B cell (primary cell): Measurements from ENCODE around the gene SEMA4D. TPM values are rescaled to one million over a fixed set of nuclear protein-coding genes. Genes with fewer than 3 reads are reported as not detected.

ENCODE experiments used
- ATAC-seq: fragments of 200-7000 bp; cut with Tn5 transposase; one replicate; pipeline ENCODE4 v1.10.0; 2021; ENCODE audit warnings: low read depth, mild to moderate bottlenecking, moderate number of reproducible peaks, moderate library complexity
- CTCF ChIA-PET: fragments of 350-600 bp; sonication (Branson Sonifier 250); formaldehyde crosslinking; loops from one replicate; lab custom pipeline; 2021; ENCODE audit warnings: antibody characterized with exemption, inconsistent platforms; lab: Charles Lee
- POLR2A ChIA-PET: fragments of 350-600 bp; sonication (Branson Sonifier 250); formaldehyde crosslinking; loops from one replicate; lab custom pipeline; 2021; ENCODE audit warnings: antibody characterized with exemption; lab: Charles Lee
- DNase-seq: peaks from one replicate; pipeline ENCODE4 v3.0.0; 2013
- H2AFZ ChIP-seq: 2 replicates; pipeline ENCODE4 v1.6.1; 2012; ENCODE audit warnings: mild to moderate bottlenecking, low read depth, low read length; ENCODE audit not compliant: insufficient read depth, poor library complexity, severe bottlenecking
- H3K27ac ChIP-seq, 2 donors: 1 replicate in 1 of 2; 2 replicates in 1 of 2; pipeline ENCODE4 v1.5.1; 2012 to 2013; ENCODE audit warnings: low read length in 2 of 2, mild to moderate bottlenecking in 2 of 2, moderate library complexity in 1 of 2
- H3K27me3 ChIP-seq, 4 experiments: fragments of 200-600 bp in 1 of 4; sonication (generic) in 1 of 4; replicated peaks in 1 of 4; 1 replicate in 2 of 4; 2 replicates in 2 of 4; pipeline versions ENCODE4 v1.6.1 to v1.7.0; 2013 to 2016; ENCODE audit warnings: low read length in 3 of 4, mild to moderate bottlenecking in 2 of 4, mixed read lengths in 1 of 4, moderate library complexity in 1 of 4; ENCODE audit not compliant: insufficient read depth in 4 of 4, control insufficient read depth in 3 of 4; ENCODE audit errors: control extremely low read depth in 1 of 4
- H3K36me3 ChIP-seq, 2 experiments: replicated peaks in 1 of 2; 1 replicate in 1 of 2; 2 replicates in 1 of 2; pipeline versions ENCODE4 v1.6.1 to v1.7.1; 2013; ENCODE audit warnings: low read length in 1 of 2; ENCODE audit not compliant: insufficient read depth in 2 of 2, control insufficient read depth in 1 of 2; ENCODE audit errors: control extremely low read depth in 1 of 2, extremely low read depth in 1 of 2
- H3K4me1 ChIP-seq, 2 donors: fragments of 200-600 bp in 1 of 2; sonication (generic) in 1 of 2; 1 replicate in 1 of 2; 2 replicates in 1 of 2; pipeline versions ENCODE4 v1.5.1 to v1.6.1; 2013 to 2017; ENCODE audit warnings: low read length in 2 of 2; ENCODE audit not compliant: control insufficient read depth in 2 of 2, insufficient read depth in 2 of 2
- H3K4me2 ChIP-seq: replicated peaks from 2 replicates; pipeline ENCODE3; 2012; ENCODE audit warnings: mild to moderate bottlenecking, low read depth, low read length; ENCODE audit not compliant: poor library complexity, severe bottlenecking
- H3K4me3 ChIP-seq, 5 experiments: fragments of 200-600 bp in 1 of 5; sonication (generic) in 1 of 5; 1 replicate in 3 of 5; 2 replicates in 2 of 5; pipeline versions ENCODE4 v1.5.1 to v1.7.0; 2011 to 2016; ENCODE audit warnings: low read length in 4 of 5, mild to moderate bottlenecking in 4 of 5, low read depth in 2 of 5, control low read depth in 1 of 5, moderate library complexity in 1 of 5; ENCODE audit not compliant: insufficient read depth in 1 of 5; ENCODE audit errors: control extremely low read depth in 1 of 5, extremely low read depth in 1 of 5
- H3K79me2 ChIP-seq: fragments of 200-600 bp; sonication (generic); one replicate; pipeline ENCODE4 v1.6.0; 2016; ENCODE audit warnings: low read length; ENCODE audit not compliant: control insufficient read depth, insufficient read depth
- H3K9ac ChIP-seq: fragments of 200-600 bp; sonication (generic); 2 replicates; pipeline ENCODE4 v1.6.1; 2017; ENCODE audit warnings: mild to moderate bottlenecking, low read length, moderate library complexity
- H3K9me3 ChIP-seq, 3 donors: one replicate each; pipeline versions ENCODE4 v1.6.1 to v1.7.1; 2013; ENCODE audit warnings: low read length in 2 of 3; ENCODE audit not compliant: control insufficient read depth in 2 of 3, insufficient read depth in 1 of 3; ENCODE audit errors: control extremely low read depth in 1 of 3
- H4K20me1 ChIP-seq: 2 replicates; pipeline ENCODE4 v1.6.0; 2012; ENCODE audit warnings: mild to moderate bottlenecking, low read length; ENCODE audit not compliant: insufficient read depth, control insufficient read depth, poor library complexity, severe bottlenecking
- H3K27ac Mint-ChIP-seq: one replicate; pipeline ENCODE4 v1.8.0; 2021; ENCODE audit warnings: mixed read lengths
- H3K27me3 Mint-ChIP-seq: one replicate; pipeline ENCODE4 v1.8.0; 2021; ENCODE audit warnings: mixed read lengths
- H3K4me1 Mint-ChIP-seq: one replicate; pipeline ENCODE4 v1.8.0; 2021; ENCODE audit warnings: mixed read lengths
- H3K4me3 Mint-ChIP-seq: one replicate; pipeline ENCODE4 v1.8.0; 2021; ENCODE audit warnings: mixed read lengths
- H3K9me3 Mint-ChIP-seq: one replicate; pipeline ENCODE4 v1.8.0; 2022; ENCODE audit warnings: mixed read lengths; ENCODE audit not compliant: insufficient read depth
- EZH2 ChIP-seq: IDR thresholded peaks from 2 replicates; pipeline ENCODE4 v1.6.1; 2012; ENCODE audit warnings: borderline replicate concordance, low read depth, mild to moderate bottlenecking, moderate library complexity, low read length; ENCODE audit not compliant: insufficient read depth, poor library complexity, severe bottlenecking
- WGBS: methylation state at CpG from one replicate; pipeline ENCODE4 v1.1.5; 2013; ENCODE audit warnings: missing lambda C conversion rate; ENCODE audit not compliant: insufficient coverage; 5-methylcytosine and 5-hydroxymethylcytosine counted together
- intact Hi-C: fragments of 100-400 bp; cut with micrococcal nuclease; formaldehyde crosslinking; loops from one replicate; pipeline ENCODE4 v1.10.0; 2022
- polyA plus RNA-seq: library from polyadenylated mRNA; depleted of rRNA; stranded (reverse); fragments of >200 nt; gene quantifications from 2 replicates; pipeline ENCODE4 v1.2.3, GENCODE V29; 2012
- total RNA-seq, 2 donors: library from RNA; stranded (reverse); fragments of 120-200 nt in 1 of 2; gene quantifications; 1 replicate in 1 of 2; 2 replicates in 1 of 2; pipeline versions ENCODE4 v1.2.3 to v1.2.4, GENCODE V29; 2013 to 2022
- TF ChIP-seq, protein P1 (sequence below): fragments of 200-600 bp; IDR thresholded peaks from one replicate; pipeline ENCODE4 v1.8.0; 2022; ENCODE audit warnings: antibody characterized with exemption, mild to moderate bottlenecking

The SEMA4D gene
- total and polyA plus RNA-seq, 2 donors (not counting 1 experiment from before 2014, with no cell fraction given) = 53.6 to 231 TPM

DNA sequence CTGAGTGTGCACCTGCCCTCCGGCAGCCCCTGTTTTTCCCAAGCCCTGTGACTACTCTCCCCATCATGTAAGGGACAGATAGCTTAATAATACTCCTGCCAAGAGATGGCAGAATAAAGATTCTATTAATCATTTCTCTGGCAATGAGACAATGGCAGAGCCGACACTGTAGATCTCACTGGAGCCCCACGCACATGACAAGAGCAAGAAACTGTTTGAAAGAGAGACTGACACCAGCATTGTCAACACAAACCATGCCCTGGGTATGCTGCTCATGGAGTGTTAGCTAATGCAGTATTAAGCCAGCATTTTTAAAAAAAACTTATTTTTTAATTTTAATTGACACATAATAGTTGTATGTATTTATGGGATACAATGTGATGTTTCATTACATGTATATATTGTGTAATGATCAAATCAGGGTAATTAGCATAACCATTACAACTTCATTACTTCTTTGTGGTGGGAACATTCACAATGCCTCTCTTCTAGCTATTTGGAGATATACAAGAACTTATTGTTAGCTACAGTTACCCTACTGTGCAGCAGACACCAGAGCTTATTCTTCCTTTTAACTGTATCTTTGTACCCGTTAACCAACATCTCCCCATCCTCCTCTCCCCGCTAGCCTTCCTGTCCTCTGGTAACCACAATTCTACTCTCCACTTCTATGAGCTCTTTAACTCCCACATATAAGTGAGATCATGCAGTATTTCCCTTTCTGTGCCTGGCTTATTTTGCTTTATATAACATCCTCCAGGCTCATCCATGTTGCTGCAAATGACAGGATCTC is 31.5 kb upstream of the SEMA4D start:
- intact Hi-C loops = no loop called here
- peaks cover 18% of the 10 kb centered on the region for H3K4me1 Mint-ChIP-seq
- H3K4me3 Mint-ChIP-seq = no peak overlapping the region
- no peak for DNase-seq
- no peak for ATAC-seq
- H3K27ac Mint-ChIP-seq = no peak overlapping the region
- H3K36me3 ChIP-seq = no peaks in the 10 kb centered on the region
- WGBS = 64% methylated on average over 5 of the region's 5 CpGs
- ChIA-PET POLR2A (no interaction called here), CTCF (interaction anchor here (1.1 to 9.3 kb wide), 3 partner anchors 13 to 31 kb away, joined by 3 to 63 read pairs (median 9); no protein-coding TSS in a partner anchor)
- H3K27me3 Mint-ChIP-seq = no peaks in the 10 kb centered on the region
- no peaks in the 10 kb centered on the region for H3K9me3 Mint-ChIP-seq
- peaks cover 4 to 25% of the 10 kb centered on the region in 2 donors for H3K4me1 ChIP-seq
- TF ChIP-seq, protein P1, sequence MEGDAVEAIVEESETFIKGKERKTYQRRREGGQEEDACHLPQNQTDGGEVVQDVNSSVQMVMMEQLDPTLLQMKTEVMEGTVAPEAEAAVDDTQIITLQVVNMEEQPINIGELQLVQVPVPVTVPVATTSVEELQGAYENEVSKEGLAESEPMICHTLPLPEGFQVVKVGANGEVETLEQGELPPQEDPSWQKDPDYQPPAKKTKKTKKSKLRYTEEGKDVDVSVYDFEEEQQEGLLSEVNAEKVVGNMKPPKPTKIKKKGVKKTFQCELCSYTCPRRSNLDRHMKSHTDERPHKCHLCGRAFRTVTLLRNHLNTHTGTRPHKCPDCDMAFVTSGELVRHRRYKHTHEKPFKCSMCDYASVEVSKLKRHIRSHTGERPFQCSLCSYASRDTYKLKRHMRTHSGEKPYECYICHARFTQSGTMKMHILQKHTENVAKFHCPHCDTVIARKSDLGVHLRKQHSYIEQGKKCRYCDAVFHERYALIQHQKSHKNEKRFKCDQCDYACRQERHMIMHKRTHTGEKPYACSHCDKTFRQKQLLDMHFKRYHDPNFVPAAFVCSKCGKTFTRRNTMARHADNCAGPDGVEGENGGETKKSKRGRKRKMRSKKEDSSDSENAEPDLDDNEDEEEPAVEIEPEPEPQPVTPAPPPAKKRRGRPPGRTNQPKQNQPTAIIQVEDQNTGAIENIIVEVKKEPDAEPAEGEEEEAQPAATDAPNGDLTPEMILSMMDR = no peak
- TF ChIP-seq EZH2 = no peak
- H3K27me3 ChIP-seq = no peaks in the 10 kb centered on the region
- H3K4me3 ChIP-seq = no peak overlapping the region
- H3K9me3 ChIP-seq = peaks cover 0 to 22% (median 7%) of the 10 kb centered on the region in 3 donors
- no peak overlapping the region for H3K27ac ChIP-seq
- H4K20me1 ChIP-seq = no peaks in the 10 kb centered on the region
- H3K9ac ChIP-seq = no peak overlapping the region
- H3K79me2 ChIP-seq = peaks cover 5% of the 10 kb centered on the region
- H2AFZ ChIP-seq = no peak overlapping the region
- no peak overlapping the region for H3K4me2 ChIP-seq

DNA sequence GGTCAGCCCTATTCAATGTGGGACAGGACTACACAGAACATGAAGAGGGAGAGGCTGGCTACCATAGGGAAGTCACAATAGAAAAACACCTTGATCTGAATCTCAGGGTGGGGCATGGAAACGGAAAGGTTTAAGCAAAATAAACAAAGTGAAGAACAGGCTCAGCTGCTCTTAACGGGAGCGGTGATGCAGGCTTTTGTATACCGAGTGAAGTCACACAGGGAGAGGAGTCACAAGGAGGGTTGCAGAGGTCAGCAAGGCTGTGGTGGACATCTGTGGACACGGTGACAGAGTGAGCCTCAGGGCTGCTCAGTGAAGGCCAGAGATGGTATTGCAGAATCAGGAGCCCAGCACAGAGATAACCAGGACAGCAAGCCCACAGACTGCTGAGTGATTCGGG is 30.6 kb upstream of the SEMA4D start:
- Histone ChIP-seq H3K9me3 (peaks cover 0 to 22% (median 7%) of the 10 kb centered on the region in 3 donors), H3K27ac (no peak overlapping the region), H2AFZ (no peak overlapping the region), H3K4me1 (peaks cover 13 to 34% of the 10 kb centered on the region in 2 donors), H3K79me2 (peaks cover 5% of the 10 kb centered on the region), H3K4me3 (no peak overlapping the region), H3K27me3 (no peaks in the 10 kb centered on the region), H3K4me2 (no peak overlapping the region), H3K36me3 (no peaks in the 10 kb centered on the region), H3K9ac (no peak overlapping the region), H4K20me1 (no peaks in the 10 kb centered on the region)
- ChIA-PET CTCF (interaction anchor here (0.9 to 9.3 kb wide), 3 partner anchors 20 to 99 kb away, joined by 3 to 63 read pairs (median 4); no protein-coding TSS in a partner anchor), POLR2A (no interaction called here)
- Mint-ChIP-seq H3K9me3 (no peaks in the 10 kb centered on the region), H3K27me3 (no peaks in the 10 kb centered on the region), H3K4me1 (peaks cover 27% of the 10 kb centered on the region), H3K27ac (peak overlapping the region; percentile 2), H3K4me3 (no peak overlapping the region)
- DNase-seq = no peak
- intact Hi-C loops = no loop called here
- 87% methylated on average over 5 of the region's 6 CpGs for WGBS
- no peak for ATAC-seq
- TF ChIP-seq, protein P1 = no peak
- TF ChIP-seq EZH2 = no peak
